ENCODE measurements around the gene RFX1.

Gene RFX1

DNA sequence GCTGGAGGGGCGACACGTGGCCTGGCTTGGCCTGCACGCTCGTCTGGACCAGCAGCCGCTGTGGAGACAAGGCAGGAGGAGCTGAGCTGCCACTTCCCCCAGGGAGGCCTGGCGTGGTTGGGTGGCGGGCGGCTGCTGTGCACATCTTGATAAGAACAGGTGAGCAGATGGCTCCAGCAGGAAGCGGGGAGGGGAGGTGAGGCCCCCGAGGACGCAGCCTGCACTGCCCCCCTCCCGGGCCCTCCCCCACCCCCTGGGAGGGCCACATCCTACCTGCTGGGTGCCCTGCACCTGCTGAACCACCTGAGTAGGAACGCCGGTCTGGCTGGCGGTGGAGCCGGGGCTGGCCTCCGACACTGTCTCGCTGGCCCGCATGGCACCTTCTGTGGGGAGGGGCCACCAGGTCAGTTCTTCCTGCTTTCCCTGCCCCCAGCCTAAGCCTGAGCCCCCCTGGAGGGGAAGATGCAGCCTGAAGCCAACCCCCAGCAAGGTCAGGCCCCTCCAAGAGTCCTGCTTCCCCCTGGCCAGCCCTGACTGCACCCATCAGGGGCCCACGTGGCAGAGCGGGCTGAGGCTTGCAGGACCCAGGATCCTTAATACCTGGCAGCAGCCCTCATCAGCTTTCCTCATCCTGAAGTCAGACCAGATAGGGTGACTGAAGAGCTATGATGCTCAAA, 22.8 kb downstream of the RFX1 start:
- no peak for DNase-seq (ENCODE audit: low spot score)
- TF ChIP-seq CTCF (IDR thresholded peaks at IDR 0.05; ENCODE audit: borderline replicate concordance, control extremely low read depth, extremely low read depth, insufficient read depth, missing control alignments), result no peak
- in situ Hi-C loops (cut with MboI; ENCODE audit: low sequenced_read_pairs, unreplicated experiment), result no loop called here

DNA sequence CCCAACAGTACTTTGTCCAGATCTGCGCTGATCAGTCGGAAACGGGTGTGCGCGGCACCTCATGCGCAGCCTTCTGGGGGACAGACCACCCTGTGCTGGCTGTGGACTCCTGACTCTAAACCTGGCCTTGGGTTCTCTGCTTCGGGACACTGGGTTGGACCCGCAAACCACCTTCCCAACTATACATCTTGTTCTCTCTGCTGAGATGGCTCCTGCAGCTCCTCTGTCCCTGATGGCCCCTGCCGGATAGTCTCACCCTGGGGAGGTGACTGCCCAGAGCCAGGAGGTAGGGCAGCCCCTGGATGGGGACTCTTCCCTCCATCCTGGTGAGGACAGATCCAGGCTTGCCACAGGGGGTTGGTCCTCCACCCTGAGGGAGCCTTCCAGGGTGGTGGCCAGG, 23.3 kb downstream of the RFX1 start:
- no peak for DNase-seq (ENCODE audit: low spot score)
- TF ChIP-seq CTCF (IDR thresholded peaks at IDR 0.05; ENCODE audit: borderline replicate concordance, control extremely low read depth, extremely low read depth, insufficient read depth, missing control alignments), result no peak
- in situ Hi-C loops (cut with MboI; ENCODE audit: low sequenced_read_pairs, unreplicated experiment), result no loop called here

DNA sequence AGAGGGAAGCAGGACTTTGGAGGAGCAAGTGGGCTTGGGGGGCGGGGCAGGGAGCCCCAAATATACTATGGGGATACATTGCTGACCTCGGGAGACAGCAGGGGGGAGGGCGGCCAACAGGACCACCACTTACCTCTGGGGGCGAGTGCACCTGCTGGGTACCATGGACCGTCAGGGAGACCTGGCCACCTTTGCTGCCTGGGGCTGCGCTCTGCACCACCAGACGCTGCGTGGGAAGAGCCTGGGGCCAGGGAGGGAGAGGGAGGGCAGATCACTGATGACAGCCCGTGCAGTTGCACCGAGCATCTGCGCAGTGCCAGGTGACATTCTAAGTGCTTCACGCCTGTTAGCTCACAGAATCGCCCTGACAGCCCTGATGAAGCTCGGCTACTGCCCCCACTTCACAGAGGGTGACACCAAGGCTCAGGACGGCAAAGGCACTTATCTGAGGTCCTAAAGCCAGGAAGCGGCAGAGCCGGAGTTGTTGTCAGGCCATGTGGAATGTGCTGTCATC, 24.1 kb downstream of the RFX1 start:
- no peak for TF ChIP-seq CTCF (IDR thresholded peaks at IDR 0.05; ENCODE audit: borderline replicate concordance, control extremely low read depth, extremely low read depth, insufficient read depth, missing control alignments)
- in situ Hi-C loops (cut with MboI; ENCODE audit: low sequenced_read_pairs, unreplicated experiment), result no loop called here
- no peak for DNase-seq (ENCODE audit: low spot score)

DNA sequence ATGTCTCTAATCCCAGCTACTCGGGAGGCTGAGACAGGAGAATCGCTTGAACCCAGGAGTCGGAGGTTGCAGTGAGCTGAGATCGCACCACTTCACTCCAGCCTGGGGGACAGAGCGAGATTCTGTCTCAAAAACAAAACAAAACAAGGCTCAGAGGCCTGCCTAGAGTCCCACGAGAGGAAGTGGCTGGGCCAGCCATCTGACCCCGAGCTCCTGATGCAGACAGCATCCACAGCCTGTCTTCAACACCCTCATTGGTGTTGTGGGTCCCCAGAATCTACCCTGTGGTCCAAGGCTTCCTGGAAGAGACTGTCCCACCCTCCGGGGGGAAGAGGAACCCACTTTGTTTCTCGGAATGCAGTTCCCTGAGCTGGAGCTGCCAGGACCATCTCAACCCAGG, 24.7 kb downstream of the RFX1 start:
- TF ChIP-seq CTCF (IDR thresholded peaks at IDR 0.05; ENCODE audit: borderline replicate concordance, control extremely low read depth, extremely low read depth, insufficient read depth, missing control alignments), result no peak
- no peak for DNase-seq (ENCODE audit: low spot score)
- in situ Hi-C loops (cut with MboI; ENCODE audit: low sequenced_read_pairs, unreplicated experiment), result no loop called here

GRCh38 chr19:13981021-13981420, 25.1 kb downstream of the RFX1 start:
- no peak for TF ChIP-seq CTCF (IDR thresholded peaks at IDR 0.05; ENCODE audit: borderline replicate concordance, control extremely low read depth, extremely low read depth, insufficient read depth, missing control alignments)
- DNase-seq (ENCODE audit: low spot score), result no peak
- in situ Hi-C loops (cut with MboI; ENCODE audit: low sequenced_read_pairs, unreplicated experiment), result no loop called here

DNA sequence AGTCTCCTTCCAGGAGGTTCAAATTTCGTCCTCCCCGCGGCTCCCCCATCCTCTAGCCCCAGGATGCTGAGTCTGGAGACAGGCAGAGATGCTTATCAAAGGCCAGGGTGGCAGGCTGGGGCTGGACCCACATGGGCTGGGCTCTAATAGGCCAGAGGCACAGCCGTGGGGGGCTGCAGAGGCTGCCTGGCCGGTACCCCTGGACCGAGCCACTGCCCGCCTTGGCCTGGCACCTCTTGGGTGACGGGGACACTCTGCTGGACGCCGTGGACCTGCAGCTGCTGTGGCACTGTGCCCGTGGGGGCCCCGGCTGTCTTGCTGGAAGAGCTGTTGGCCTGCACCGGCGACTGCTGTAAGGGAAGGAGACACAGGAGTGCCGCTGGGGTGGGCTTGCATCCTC, 25.8 kb downstream of the RFX1 start:
- DNase-seq (ENCODE audit: low spot score), result no peak
- no peak for TF ChIP-seq CTCF (IDR thresholded peaks at IDR 0.05; ENCODE audit: borderline replicate concordance, control extremely low read depth, extremely low read depth, insufficient read depth, missing control alignments)
- in situ Hi-C loops (cut with MboI; ENCODE audit: low sequenced_read_pairs, unreplicated experiment), result no loop called here

Measured in GM13976 (cell line).